ENCODE measurements around the gene PIK3C3.

- TF ChIP-seq CTCF (IDR thresholded peaks at IDR 0.05; ENCODE audit: low read depth, low read length, missing input control) (no peak), EGR1 (IDR thresholded peaks at IDR 0.05; ENCODE audit: low read depth in 2 of 2) (no peak), RAD21 (IDR thresholded peaks at IDR 0.05) (no peak)
Observed at GRCh38 chr18:41948544-41949110, 6.4 kb upstream of the PIK3C3 start.
